ENCODE data around the gene CRACR2A. TPM values are rescaled to one million over a fixed set of nuclear protein-coding genes. Genes with fewer than 3 reads are reported as not detected.

Gene CRACR2A
- polyA plus RNA-seq, 1 donor from 2014 or later, result 2.1 TPM

GRCh38 chr12:3655328-3655900 lies 97.5 kb downstream of the CRACR2A start:
- no peak overlapping the region for H3K27ac ChIP-seq (ENCODE audit: low read length)
- no peak overlapping the region for H2AFZ ChIP-seq (ENCODE audit: low read depth, low read length)
- H3F3A ChIP-seq (ENCODE audit: insufficient read depth, low read length, poor library complexity, severe bottlenecking), result no peaks in the 10 kb centered on the region
- H4K20me1 ChIP-seq (ENCODE audit: insufficient read depth), result no peaks in the 10 kb centered on the region
- no peaks in the 10 kb centered on the region for H3K27me3 ChIP-seq (ENCODE audit: insufficient read depth, low read depth, low read length)
- no peaks in the 10 kb centered on the region for H3K9me3 ChIP-seq (ENCODE audit: low read length)
- H3K79me2 ChIP-seq (replicated peaks; ENCODE audit: insufficient read depth, low read length), result no peaks in the 10 kb centered on the region
- H3K4me2 ChIP-seq (ENCODE audit: low read length), result no peak overlapping the region
- no peak overlapping the region for H3K9ac ChIP-seq (ENCODE audit: low read length)
- no peaks in the 10 kb centered on the region for H3K36me3 ChIP-seq (ENCODE audit: insufficient read depth, low read length)
- H3K9me2 ChIP-seq (ENCODE audit: insufficient read depth, low read length), result no peaks in the 10 kb centered on the region
- H3K4me3 ChIP-seq (ENCODE audit: low read length), result no peak overlapping the region
- TF ChIP-seq TAF1 (IDR thresholded peaks at IDR 0.05; ENCODE audit: low read depth) (no peak), EZH2 (IDR thresholded peaks at IDR 0.05; ENCODE audit: borderline replicate concordance, insufficient read depth, low read length, poor library complexity, severe bottlenecking) (no peak), EP300 (conservative IDR thresholded peaks at IDR 0.05; ENCODE audit: poor library complexity, severe bottlenecking) (no peak), MXI1 (conservative IDR thresholded peaks at IDR 0.05; ENCODE audit: poor library complexity, severe bottlenecking) (no peak), CTCF (IDR thresholded peaks at IDR 0.05; ENCODE audit: poor library complexity, severe bottlenecking) (peak; percentile 41), POLR2AphosphoS5 (IDR thresholded peaks at IDR 0.05) (no peak)

GRCh38 chr12:3651585-3652424 lies 101.1 kb downstream of the CRACR2A start:
- Histone ChIP-seq H3K27ac (ENCODE audit: low read length) (no peak overlapping the region), H3K27me3 (ENCODE audit: insufficient read depth, low read depth, low read length) (no peaks in the 10 kb centered on the region), H3K79me2 (replicated peaks; ENCODE audit: insufficient read depth, low read length) (no peaks in the 10 kb centered on the region), H3K4me2 (ENCODE audit: low read length) (no peak overlapping the region), H3F3A (ENCODE audit: insufficient read depth, low read length, poor library complexity, severe bottlenecking) (no peaks in the 10 kb centered on the region), H3K36me3 (ENCODE audit: insufficient read depth, low read length) (no peaks in the 10 kb centered on the region), H3K9me2 (ENCODE audit: insufficient read depth, low read length) (no peaks in the 10 kb centered on the region), H3K9ac (ENCODE audit: low read length) (no peak overlapping the region), H2AFZ (ENCODE audit: low read depth, low read length) (no peak overlapping the region), H3K9me3 (ENCODE audit: low read length) (no peaks in the 10 kb centered on the region), H3K4me3 (ENCODE audit: low read length) (no peak overlapping the region), H4K20me1 (ENCODE audit: insufficient read depth) (no peaks in the 10 kb centered on the region)
- TF ChIP-seq EP300 (conservative IDR thresholded peaks at IDR 0.05; ENCODE audit: poor library complexity, severe bottlenecking) (no peak), MXI1 (conservative IDR thresholded peaks at IDR 0.05; ENCODE audit: poor library complexity, severe bottlenecking) (no peak), REST (IDR thresholded peaks at IDR 0.05; ENCODE audit: borderline replicate concordance) (no peak), RAD21 (conservative IDR thresholded peaks at IDR 0.05) (no peak), TAF1 (IDR thresholded peaks at IDR 0.05; ENCODE audit: low read depth) (no peak)

Data from neural cell (in vitro differentiated cells).